Ovary (tissue), 10 donors: ENCODE results near the gene FXYD4. TPM values are rescaled to one million over a fixed set of nuclear protein-coding genes. Genes with fewer than 3 reads are reported as not detected.
A peak's percentile ranks its signal among the peaks of the same experiment; 100 is the strongest.

ENCODE experiments used
- DNase-seq, 5 donors: peaks; one replicate each; pipeline ENCODE4 v3.0.0-alpha.2; 2019 to 2020
- H3K27ac ChIP-seq, 2 donors: fragments of 200-600 bp; one replicate each; pipeline versions ENCODE4 v1.5.1 to v1.8.0; 2019 to 2022
- H3K27me3 ChIP-seq: fragments of 200-600 bp; one replicate; pipeline ENCODE4 v1.8.0; 2022
- H3K36me3 ChIP-seq: fragments of 200-600 bp; sonication (generic); one replicate; pipeline ENCODE4 v1.5.1; 2019
- H3K4me1 ChIP-seq: one replicate; pipeline ENCODE4 v1.8.1; 2013; ENCODE audit warnings: mild to moderate bottlenecking, moderate library complexity; ENCODE audit not compliant: insufficient read depth
- H3K4me3 ChIP-seq: fragments of 200-600 bp; sonication (generic); one replicate; pipeline ENCODE4 v1.5.1; 2017
- H3K9me3 ChIP-seq, 2 donors: fragments of 200-600 bp in 1 of 2; sonication (generic) in 1 of 2; one replicate each; pipeline versions ENCODE4 v1.5.1 to v1.8.1; 2013 to 2019; ENCODE audit warnings: mild to moderate bottlenecking in 1 of 2, moderate library complexity in 1 of 2
- CTCF ChIP-seq, 3 donors: fragments of 450-650 bp in 2 of 3; fragments of 200-600 bp in 1 of 3; IDR thresholded peaks; one replicate each; pipeline versions ENCODE4 v1.5.1 to v1.8.0; 2016 to 2022; ENCODE audit warnings: antibody characterized with exemption in 3 of 3, mild to moderate bottlenecking in 1 of 3
- EP300 ChIP-seq: sonication (generic); formaldehyde crosslinking; IDR thresholded peaks from one replicate; pipeline ENCODE4 v1.6.1; 2017; ENCODE audit warnings: antibody characterized with exemption
- POLR2A ChIP-seq: fragments of 450-650 bp; IDR thresholded peaks from one replicate; pipeline ENCODE4 v1.6.1; 2017; ENCODE audit warnings: antibody characterized with exemption, mild to moderate bottlenecking, moderate library complexity
- WGBS, 3 donors: extraction: QIAGEN DNeasy Blood & Tissue Kit in 1 of 3; methylation state at CpG; one replicate each; pipeline versions ENCODE4 v1.1.5 to v1.1.7; 2013 to 2017; 5-methylcytosine and 5-hydroxymethylcytosine counted together
- intact Hi-C, 4 donors: fragments of 100-400 bp; cut with DNase I; formaldehyde crosslinking; loops; one replicate each; pipeline versions ENCODE4 v1.11.0 to v1.15.1; 2022 to 2023
- long read RNA-seq, 3 donors: library from polyadenylated mRNA in 2 of 3; unstranded in 2 of 3; transcript quantifications; one replicate each; pipeline ENCODE4 v2.0.0 and lab custom pipeline, GENCODE V29; 2021 to 2026
- polyA plus RNA-seq, 2 donors: library from polyadenylated mRNA; stranded (reverse); fragments of 200-250 nt in 1 of 2; fragments of 350-450 nt in 1 of 2; fragmentation: Illumina TruSeq in 1 of 2; extraction: RNeasy Lipid Tissue Mini Kit (QIAGEN cat#74804) in 1 of 2; gene quantifications; one replicate each; pipeline ENCODE4 v1.2.3, GENCODE V29; 2013 to 2014
- total RNA-seq, 7 donors: library from RNA; depleted of rRNA in 2 of 7; stranded (reverse); fragments of >200 nt in 2 of 7; fragmentation: NEBNext Ultra II Directional in 3 of 7; extraction: Animal tissue kit (Norgen Biotek cat#: 25700) in 3 of 7; gene quantifications; one replicate each; pipeline versions ENCODE4 v1.1.0 to v1.2.4, GENCODE V29; 2016 to 2023
- donor health status: DM: no; HTN: no; CAD: no; lungs with moderate emphysema.
- donor health status: DM: no; HTN: no; CAD: no.
- donor health status: Bipolar disorder and iron deficiency.
- donor health status: DM: yes; HTN: yes; CAD: no.
- donor health status: DM: no; HTN: no; CAD: no.
- donor health status: DM: yes; HTN: yes; CAD: no.

Gene FXYD4
- not detected for total RNA-seq
- not detected for polyA plus RNA-seq
- long read RNA-seq, donor 1, result 0 reads
- long read RNA-seq, donor 2, result 0 reads
- long read RNA-seq, donor 3, result 0 reads

GRCh38 chr10:43371418-43371817, at the start of gene FXYD4:
Gene FXYD4, plus strand, starts transcription at chr10:43371636. Its CDS starts 2,111 bp downstream, at chr10:43373747.
- intact Hi-C loops, result no loop called here

GRCh38 chr10:43322331-43322730, 49.1 kb upstream of the FXYD4 start:
- WGBS, 3 donors, result 27 to 35% (median 32%) methylated on average over 14 of the region's 14 CpGs
- Histone ChIP-seq H3K36me3 (no peaks in the 10 kb centered on the region), H3K4me1 (peaks cover 2% of the 10 kb centered on the region), H3K27ac (no peak overlapping the region), H3K4me3 (no peak overlapping the region), H3K27me3 (no peaks in the 10 kb centered on the region), H3K9me3 (no peaks in the 10 kb centered on the region)
- DNase-seq, result no peak
- intact Hi-C loops, result no loop called here
- TF ChIP-seq EP300, result no peak
- TF ChIP-seq CTCF (IDR thresholded peaks at IDR 0.05), result no peak
- no peak for TF ChIP-seq POLR2A

More at GRCh38 chr10:43371418-43371817, at the start of gene FXYD4:
- Histone ChIP-seq H3K4me1 (no peaks in the 10 kb centered on the region), H3K27me3 (no peaks in the 10 kb centered on the region), H3K4me3 (no peak within 1 kb of the TSS), H3K9me3 (no peaks in the 10 kb centered on the region), H3K27ac (no peak within 1 kb of the TSS), H3K36me3 (no peaks in the 10 kb centered on the region)
- 84 to 88% (median 88%) methylated on average over 13 of the region's 13 CpGs for WGBS, 3 donors
- DNase-seq, result no peak
- TF ChIP-seq CTCF (IDR thresholded peaks at IDR 0.05) (no peak), EP300 (no peak), POLR2A (no peak)

- no peaks in the 10 kb centered on the region for H3K9me3 ChIP-seq
- no peaks in the 10 kb centered on the region for H3K27me3 ChIP-seq
- H3K27ac ChIP-seq, result peak overlapping the region in 1 of 2 donors; percentile 2
- WGBS, 3 donors, result 1 to 2% (median 1%) methylated on average over 18 to 26 of the region's 26 CpGs
- no peaks in the 10 kb centered on the region for H3K36me3 ChIP-seq
- no peak for TF ChIP-seq POLR2A
- no peak for TF ChIP-seq EP300
- TF ChIP-seq CTCF (IDR thresholded peaks at IDR 0.05), result no peak
- H3K4me3 ChIP-seq, result no peak overlapping the region
- H3K4me1 ChIP-seq, result peaks cover 2% of the 10 kb centered on the region
- intact Hi-C loops, result no loop called here
- peak; percentile 88 to 93 (median 91) for DNase-seq
Measured at GRCh38 chr10:43322769-43323168, 48.7 kb upstream of the FXYD4 start.

- intact Hi-C loops, result no loop called here
- no peaks in the 10 kb centered on the region for H3K9me3 ChIP-seq
- WGBS, 3 donors, result 70 to 75% (median 72%) methylated on average over 14 of the region's 14 CpGs
- TF ChIP-seq CTCF (IDR thresholded peaks at IDR 0.05), result no peak
- no peak for TF ChIP-seq POLR2A
- TF ChIP-seq EP300, result no peak
- H3K4me3 ChIP-seq, result no peak overlapping the region
- no peaks in the 10 kb centered on the region for H3K27me3 ChIP-seq
- DNase-seq, result no peak
- H3K27ac ChIP-seq, result peak overlapping the region in 1 of 2 donors; percentile 2
- peaks cover 2% of the 10 kb centered on the region for H3K4me1 ChIP-seq
- H3K36me3 ChIP-seq, result no peaks in the 10 kb centered on the region
Measured at GRCh38 chr10:43323245-43323644, 48.2 kb upstream of the FXYD4 start.
